ENCODE results near the gene TRUB2. TPM values are rescaled to one million over a fixed set of nuclear protein-coding genes. Genes with fewer than 3 reads are reported as not detected.

TRUB2 gene
- total RNA-seq, 2 donors from 2014 or later, result 7.4 to 8.4 TPM

- H3K4me3 ChIP-seq, result no peak overlapping the region
- ATAC-seq (ENCODE audit: insufficient number of reproducible peaks, low FRiP score, low read depth) (no peak), DNase-seq (ENCODE audit: low spot score) (no peak)
- TF ChIP-seq, protein P1, sequence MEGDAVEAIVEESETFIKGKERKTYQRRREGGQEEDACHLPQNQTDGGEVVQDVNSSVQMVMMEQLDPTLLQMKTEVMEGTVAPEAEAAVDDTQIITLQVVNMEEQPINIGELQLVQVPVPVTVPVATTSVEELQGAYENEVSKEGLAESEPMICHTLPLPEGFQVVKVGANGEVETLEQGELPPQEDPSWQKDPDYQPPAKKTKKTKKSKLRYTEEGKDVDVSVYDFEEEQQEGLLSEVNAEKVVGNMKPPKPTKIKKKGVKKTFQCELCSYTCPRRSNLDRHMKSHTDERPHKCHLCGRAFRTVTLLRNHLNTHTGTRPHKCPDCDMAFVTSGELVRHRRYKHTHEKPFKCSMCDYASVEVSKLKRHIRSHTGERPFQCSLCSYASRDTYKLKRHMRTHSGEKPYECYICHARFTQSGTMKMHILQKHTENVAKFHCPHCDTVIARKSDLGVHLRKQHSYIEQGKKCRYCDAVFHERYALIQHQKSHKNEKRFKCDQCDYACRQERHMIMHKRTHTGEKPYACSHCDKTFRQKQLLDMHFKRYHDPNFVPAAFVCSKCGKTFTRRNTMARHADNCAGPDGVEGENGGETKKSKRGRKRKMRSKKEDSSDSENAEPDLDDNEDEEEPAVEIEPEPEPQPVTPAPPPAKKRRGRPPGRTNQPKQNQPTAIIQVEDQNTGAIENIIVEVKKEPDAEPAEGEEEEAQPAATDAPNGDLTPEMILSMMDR (IDR thresholded peaks at IDR 0.05), result no peak
- H3K27me3 ChIP-seq (replicated peaks; ENCODE audit: insufficient read depth), result no peaks in the 10 kb centered on the region
- H3K27ac ChIP-seq, result no peak overlapping the region
- peaks cover 48% of the 10 kb centered on the region for H3K36me3 ChIP-seq
- no peaks in the 10 kb centered on the region for H3K9me3 ChIP-seq
- H3K4me1 ChIP-seq (ENCODE audit: control insufficient read depth in 1 of 2, low read depth in 2 of 2), result no peaks in the 10 kb centered on the region
These were observed 26.9 kb upstream of the TRUB2 start for GRCh38 chr9:128349125-128349524.

- no peak overlapping the region for H3K27ac ChIP-seq
- H3K27me3 ChIP-seq (replicated peaks; ENCODE audit: insufficient read depth), result no peaks in the 10 kb centered on the region
- H3K9me3 ChIP-seq, result no peaks in the 10 kb centered on the region
- H3K4me1 ChIP-seq (ENCODE audit: control insufficient read depth in 1 of 2, low read depth in 2 of 2), result peaks cover 0 to 12% of the 10 kb centered on the region in 2 donors
- H3K4me3 ChIP-seq, result no peak overlapping the region
- TF ChIP-seq, protein P1 (IDR thresholded peaks at IDR 0.05), result no peak
- DNase-seq (ENCODE audit: low spot score), result no peak
- no peak for ATAC-seq (ENCODE audit: insufficient number of reproducible peaks, low FRiP score, low read depth)
- H3K36me3 ChIP-seq, result peaks cover 46% of the 10 kb centered on the region
These were observed 22.8 kb upstream of the TRUB2 start for GRCh38 chr9:128344931-128345605.

DNA sequence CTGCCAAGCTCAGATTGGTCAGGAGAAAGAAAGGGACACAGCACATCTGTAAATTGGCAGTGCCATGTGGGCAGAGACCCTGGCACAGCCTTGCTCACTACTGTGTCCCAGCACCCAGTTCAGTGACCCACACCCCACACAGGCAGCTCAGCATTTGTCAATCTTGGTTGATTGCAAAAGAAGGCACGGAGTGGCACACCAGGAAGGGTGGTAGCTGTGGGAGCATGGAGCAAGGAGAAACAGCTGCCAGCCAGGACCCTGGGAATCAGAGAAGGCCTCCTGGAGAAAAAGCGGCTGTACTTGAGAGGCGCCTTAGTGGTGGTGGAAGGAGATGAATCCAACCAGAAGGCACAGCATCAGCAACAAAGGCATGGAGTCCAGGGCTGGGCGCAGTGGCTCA, 21.6 kb upstream of the TRUB2 start:
- Histone ChIP-seq H3K4me3 (no peak overlapping the region), H3K4me1 (ENCODE audit: control insufficient read depth in 1 of 2, low read depth in 2 of 2) (peaks cover 0 to 12% of the 10 kb centered on the region in 2 donors), H3K9me3 (no peaks in the 10 kb centered on the region), H3K27ac (no peak overlapping the region), H3K36me3 (peaks cover 35% of the 10 kb centered on the region), H3K27me3 (replicated peaks; ENCODE audit: insufficient read depth) (no peaks in the 10 kb centered on the region)
- TF ChIP-seq, protein P1 (IDR thresholded peaks at IDR 0.05), result no peak
- DNase-seq (ENCODE audit: low spot score), result no peak
- ATAC-seq (ENCODE audit: insufficient number of reproducible peaks, low FRiP score, low read depth), result no peak

GRCh38 chr9:128342971-128343680, 20.9 kb upstream of the TRUB2 start:
- Histone ChIP-seq H3K27me3 (replicated peaks; ENCODE audit: insufficient read depth) (no peaks in the 10 kb centered on the region), H3K36me3 (peaks cover 35% of the 10 kb centered on the region), H3K9me3 (no peaks in the 10 kb centered on the region)

GRCh38 chr9:128341435-128341849, 19.2 kb upstream of the TRUB2 start:
- TF ChIP-seq, protein P1 (IDR thresholded peaks at IDR 0.05), result peak; percentile 51
- Histone ChIP-seq H3K4me3 (peak overlapping the region; percentile 82), H3K36me3 (peaks cover 24% of the 10 kb centered on the region), H3K9me3 (no peaks in the 10 kb centered on the region), H3K4me1 (ENCODE audit: control insufficient read depth in 1 of 2, low read depth in 2 of 2) (peaks cover 0 to 12% of the 10 kb centered on the region in 2 donors), H3K27ac (no peak overlapping the region), H3K27me3 (replicated peaks; ENCODE audit: insufficient read depth) (no peaks in the 10 kb centered on the region)
- no peak for ATAC-seq (ENCODE audit: insufficient number of reproducible peaks, low FRiP score, low read depth)
- DNase-seq (ENCODE audit: low spot score), result peak; percentile 24

More at GRCh38 chr9:128342971-128343680, 20.9 kb upstream of the TRUB2 start:
- no peak overlapping the region for H3K27ac ChIP-seq
- TF ChIP-seq, protein P1 (IDR thresholded peaks at IDR 0.05), result no peak
- no peak overlapping the region for H3K4me3 ChIP-seq
- no peak for ATAC-seq (ENCODE audit: insufficient number of reproducible peaks, low FRiP score, low read depth)
- H3K4me1 ChIP-seq (ENCODE audit: control insufficient read depth in 1 of 2, low read depth in 2 of 2), result peaks cover 0 to 12% of the 10 kb centered on the region in 2 donors
- no peak for DNase-seq (ENCODE audit: low spot score)
